ENCODE data around the gene NYNRIN.
A peak's percentile ranks its signal among the peaks of the same experiment; 100 is the strongest.

DNA sequence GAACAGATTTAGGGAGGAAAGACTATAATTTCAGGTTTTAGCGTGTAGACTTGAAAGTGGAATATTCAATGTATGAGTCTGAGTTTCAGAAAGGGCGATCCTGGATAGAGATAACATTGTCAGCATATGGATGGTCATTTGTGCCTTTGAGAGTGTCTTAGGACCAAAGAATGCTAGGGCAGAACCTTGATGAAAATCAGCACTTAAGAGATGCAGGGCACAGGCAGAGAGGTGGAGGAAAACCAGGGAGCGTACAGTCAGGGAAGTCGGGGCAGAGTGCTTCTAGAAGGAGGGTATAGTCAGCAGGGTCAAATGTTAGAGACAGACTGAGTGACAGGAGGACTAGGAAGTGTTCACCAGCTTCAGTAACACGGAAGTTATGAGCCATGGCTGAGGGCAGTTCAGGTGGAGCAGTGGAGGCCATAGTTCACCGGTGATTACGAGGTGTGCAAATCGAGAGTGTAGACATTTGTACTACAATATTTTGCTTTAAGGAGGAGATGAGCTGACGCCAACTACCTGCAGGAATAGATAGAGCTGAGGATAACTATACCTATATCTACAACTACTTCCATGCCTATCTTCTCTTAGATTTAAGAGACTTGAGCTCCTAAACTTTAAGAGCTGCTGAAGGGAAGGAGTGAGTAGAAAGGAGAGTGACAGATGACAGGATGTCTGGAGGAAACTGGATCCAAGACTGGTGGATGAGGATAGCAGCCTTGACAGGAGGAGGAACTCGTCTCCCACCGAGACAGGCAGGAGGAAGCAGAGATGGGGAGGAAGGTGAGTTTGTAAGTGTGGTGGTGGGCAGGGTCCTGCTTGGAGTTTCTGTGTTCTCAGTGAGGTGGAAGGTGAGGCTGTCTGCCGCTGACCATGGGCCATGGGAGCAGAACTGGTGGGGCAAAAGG, 24.1 kb downstream of the NYNRIN start:
- peak; percentile 49 to 71 for TF ChIP-seq POLR2A (IDR thresholded peaks at IDR 0.05)
- TF ChIP-seq, protein P1, sequence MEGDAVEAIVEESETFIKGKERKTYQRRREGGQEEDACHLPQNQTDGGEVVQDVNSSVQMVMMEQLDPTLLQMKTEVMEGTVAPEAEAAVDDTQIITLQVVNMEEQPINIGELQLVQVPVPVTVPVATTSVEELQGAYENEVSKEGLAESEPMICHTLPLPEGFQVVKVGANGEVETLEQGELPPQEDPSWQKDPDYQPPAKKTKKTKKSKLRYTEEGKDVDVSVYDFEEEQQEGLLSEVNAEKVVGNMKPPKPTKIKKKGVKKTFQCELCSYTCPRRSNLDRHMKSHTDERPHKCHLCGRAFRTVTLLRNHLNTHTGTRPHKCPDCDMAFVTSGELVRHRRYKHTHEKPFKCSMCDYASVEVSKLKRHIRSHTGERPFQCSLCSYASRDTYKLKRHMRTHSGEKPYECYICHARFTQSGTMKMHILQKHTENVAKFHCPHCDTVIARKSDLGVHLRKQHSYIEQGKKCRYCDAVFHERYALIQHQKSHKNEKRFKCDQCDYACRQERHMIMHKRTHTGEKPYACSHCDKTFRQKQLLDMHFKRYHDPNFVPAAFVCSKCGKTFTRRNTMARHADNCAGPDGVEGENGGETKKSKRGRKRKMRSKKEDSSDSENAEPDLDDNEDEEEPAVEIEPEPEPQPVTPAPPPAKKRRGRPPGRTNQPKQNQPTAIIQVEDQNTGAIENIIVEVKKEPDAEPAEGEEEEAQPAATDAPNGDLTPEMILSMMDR (IDR thresholded peaks at IDR 0.05), result no peak

Measured in Peyer's patch (tissue), 4 donors.